Mesendoderm (in vitro differentiated cells): ENCODE results near the gene EFCC1.

Experiments
- DNase-seq: peaks from one replicate; pipeline ENCODE4 v3.0.0; 2013
- H2AK5ac ChIP-seq: 2 replicates; pipeline ENCODE4 v1.6.1; 2013; ENCODE audit warnings: low read length, inconsistent platforms
- H2BK120ac ChIP-seq: 2 replicates; pipeline ENCODE4 v1.6.1; 2013; ENCODE audit warnings: low read depth, mild to moderate bottlenecking, low read length, moderate library complexity, mixed read lengths
- H2BK15ac ChIP-seq: replicated peaks from 2 replicates; pipeline ENCODE4 v1.6.1; 2013; ENCODE audit warnings: low read depth, mild to moderate bottlenecking, moderate library complexity
- H2BK5ac ChIP-seq: 2 replicates; pipeline ENCODE4 v1.6.1; 2013; ENCODE audit warnings: low read length, inconsistent platforms
- H3K18ac ChIP-seq: 2 replicates; pipeline ENCODE4 v1.6.1; 2013; ENCODE audit warnings: mild to moderate bottlenecking, low read length, mixed read lengths
- H3K23ac ChIP-seq: one replicate; pipeline ENCODE4 v1.6.1; 2013; ENCODE audit warnings: low read length
- H3K27ac ChIP-seq: 2 replicates; pipeline ENCODE4 v1.5.1; 2013; ENCODE audit warnings: low read depth, mild to moderate bottlenecking, inconsistent platforms, low read length, moderate library complexity
- H3K27me3 ChIP-seq: 2 replicates; pipeline ENCODE4 v1.6.1; 2013; ENCODE audit warnings: low read length, control low read depth, mild to moderate bottlenecking, inconsistent platforms; ENCODE audit not compliant: insufficient read depth, poor library complexity
- H3K36me3 ChIP-seq: 2 replicates; pipeline ENCODE4 v1.6.1; 2013; ENCODE audit warnings: low read length, inconsistent platforms; ENCODE audit not compliant: control insufficient read depth, insufficient read depth
- H3K4ac ChIP-seq: one replicate; pipeline ENCODE4 v1.6.1; 2013; ENCODE audit warnings: low read depth, mild to moderate bottlenecking, low read length, moderate library complexity
- H3K4me1 ChIP-seq: 2 replicates; pipeline ENCODE4 v1.6.1; 2013; ENCODE audit warnings: low read depth, low read length, inconsistent platforms; ENCODE audit not compliant: control insufficient read depth
- H3K4me2 ChIP-seq: 2 replicates; pipeline ENCODE4 v1.6.1; 2013; ENCODE audit warnings: low read length
- H3K4me3 ChIP-seq: 2 replicates; pipeline ENCODE4 v1.5.1; 2013; ENCODE audit warnings: mild to moderate bottlenecking, low read length
- H3K56ac ChIP-seq: one replicate; pipeline ENCODE4 v1.6.1; 2013; ENCODE audit warnings: low read length
- H3K79me1 ChIP-seq: 2 replicates; pipeline ENCODE4 v1.6.1; 2013; ENCODE audit warnings: low read length, inconsistent platforms
- H3K79me2 ChIP-seq: 2 replicates; pipeline ENCODE4 v1.6.1; 2013; ENCODE audit warnings: mild to moderate bottlenecking, low read length; ENCODE audit not compliant: control insufficient read depth, insufficient read depth
- H3K9ac ChIP-seq: 2 replicates; pipeline ENCODE4 v1.6.1; 2013; ENCODE audit warnings: low read length, inconsistent platforms
- H4K5ac ChIP-seq: one replicate; pipeline ENCODE4 v1.6.1; 2013; ENCODE audit warnings: low read length
- H4K8ac ChIP-seq: one replicate; pipeline ENCODE4 v1.6.1; 2013; ENCODE audit warnings: low read depth, mild to moderate bottlenecking, control low read depth, low read length, moderate library complexity
- WGBS: extraction: QIAGEN DNeasy Blood & Tissue Kit; methylation state at CpG from one replicate; pipeline ENCODE4 v1.1.7; 2013; ENCODE audit warnings: low lambda C conversion rate, missing lambda C conversion rate; ENCODE audit not compliant: insufficient coverage; ENCODE audit errors: extremely low coverage; 5-methylcytosine and 5-hydroxymethylcytosine counted together

The EFCC1 gene

GRCh38 chr3:129006864-129007263 lies 5.8 kb downstream of the EFCC1 start:
- Histone ChIP-seq H3K18ac (no peak overlapping the region), H2AK5ac (no peak overlapping the region), H3K23ac (no peak overlapping the region), H3K56ac (no peak overlapping the region), H3K4me2 (no peak overlapping the region), H3K27me3 (peaks cover 24% of the 10 kb centered on the region), H2BK15ac (no peak overlapping the region), H3K36me3 (no peaks in the 10 kb centered on the region), H4K5ac (no peak overlapping the region), H2BK120ac (no peak overlapping the region), H3K4me1 (no peaks in the 10 kb centered on the region), H3K4ac (no peak overlapping the region), H2BK5ac (no peak overlapping the region), H3K79me1 (no peaks in the 10 kb centered on the region), H3K4me3 (no peak overlapping the region), H4K8ac (no peak overlapping the region), H3K9ac (no peak overlapping the region), H3K27ac (no peak overlapping the region), H3K79me2 (no peaks in the 10 kb centered on the region)
- DNase-seq, result no peak
- WGBS, result no CpG with 5 or more reads among the region's 3 CpGs

- Histone ChIP-seq H3K18ac (no peak overlapping the region), H3K4me1 (no peaks in the 10 kb centered on the region), H2BK120ac (no peak overlapping the region), H3K4ac (no peak overlapping the region), H2BK5ac (no peak overlapping the region), H2AK5ac (no peak overlapping the region), H3K79me1 (no peaks in the 10 kb centered on the region), H4K5ac (no peak overlapping the region), H3K4me3 (no peak overlapping the region), H3K27me3 (peaks cover 15% of the 10 kb centered on the region), H3K36me3 (no peaks in the 10 kb centered on the region), H3K27ac (no peak overlapping the region), H4K8ac (no peak overlapping the region), H3K4me2 (no peak overlapping the region), H3K56ac (no peak overlapping the region), H3K79me2 (no peaks in the 10 kb centered on the region), H3K9ac (no peak overlapping the region), H3K23ac (no peak overlapping the region), H2BK15ac (no peak overlapping the region)
- no peak for DNase-seq
- WGBS, result no CpG with 5 or more reads among the region's 2 CpGs
These were observed 6.7 kb downstream of the EFCC1 start for GRCh38 chr3:129007792-129008191.

- H3K56ac ChIP-seq, result no peak overlapping the region
- no peak overlapping the region for H2BK15ac ChIP-seq
- no CpG with 5 or more reads among the region's 2 CpGs for WGBS
- no peak overlapping the region for H3K4ac ChIP-seq
- H3K27ac ChIP-seq, result no peak overlapping the region
- H2BK120ac ChIP-seq, result no peak overlapping the region
- H4K5ac ChIP-seq, result no peak overlapping the region
- H3K9ac ChIP-seq, result no peak overlapping the region
- no peaks in the 10 kb centered on the region for H3K4me1 ChIP-seq
- H3K4me3 ChIP-seq, result no peak overlapping the region
- H3K23ac ChIP-seq, result no peak overlapping the region
- H3K18ac ChIP-seq, result no peak overlapping the region
- no peak for DNase-seq
- H3K79me2 ChIP-seq, result no peaks in the 10 kb centered on the region
- H3K4me2 ChIP-seq, result no peak overlapping the region
- no peaks in the 10 kb centered on the region for H3K36me3 ChIP-seq
- no peak overlapping the region for H2BK5ac ChIP-seq
- no peaks in the 10 kb centered on the region for H3K79me1 ChIP-seq
- H2AK5ac ChIP-seq, result no peak overlapping the region
- H3K27me3 ChIP-seq, result peaks cover 2% of the 10 kb centered on the region
- no peak overlapping the region for H4K8ac ChIP-seq
These were observed 8.2 kb downstream of the EFCC1 start for GRCh38 chr3:129009266-129009665.

- Histone ChIP-seq H3K79me1 (no peaks in the 10 kb centered on the region), H2AK5ac (no peak overlapping the region), H3K4ac (no peak overlapping the region), H3K18ac (no peak overlapping the region), H4K8ac (no peak overlapping the region), H2BK15ac (no peak overlapping the region), H3K79me2 (no peaks in the 10 kb centered on the region), H2BK120ac (no peak overlapping the region), H2BK5ac (no peak overlapping the region), H3K4me3 (no peak overlapping the region), H3K4me2 (no peak overlapping the region), H3K9ac (no peak overlapping the region), H3K23ac (no peak overlapping the region), H3K27me3 (no peaks in the 10 kb centered on the region), H3K27ac (no peak overlapping the region), H3K36me3 (no peaks in the 10 kb centered on the region), H3K56ac (no peak overlapping the region), H3K4me1 (no peaks in the 10 kb centered on the region), H4K5ac (no peak overlapping the region)
- DNase-seq, result no peak
- WGBS, result no CpG with 5 or more reads among the region's 9 CpGs
These were observed 9.3 kb downstream of the EFCC1 start for GRCh38 chr3:129010310-129010956.

GRCh38 chr3:129013491-129013891 lies 12.4 kb downstream of the EFCC1 start:
- Histone ChIP-seq H3K4me1 (no peaks in the 10 kb centered on the region), H4K5ac (no peak overlapping the region), H3K23ac (no peak overlapping the region), H3K4me2 (no peak overlapping the region), H3K36me3 (no peaks in the 10 kb centered on the region), H2BK5ac (no peak overlapping the region), H3K4ac (no peak overlapping the region), H3K56ac (no peak overlapping the region), H3K18ac (no peak overlapping the region), H3K79me2 (no peaks in the 10 kb centered on the region), H2BK120ac (no peak overlapping the region), H3K4me3 (no peak overlapping the region), H2AK5ac (no peak overlapping the region), H3K27me3 (no peaks in the 10 kb centered on the region), H3K27ac (no peak overlapping the region), H3K9ac (no peak overlapping the region), H4K8ac (no peak overlapping the region), H3K79me1 (no peaks in the 10 kb centered on the region), H2BK15ac (no peak overlapping the region)
- WGBS, result no CpG with 5 or more reads among the region's 3 CpGs
- DNase-seq, result peak; percentile 54

- Histone ChIP-seq H2BK120ac (no peak overlapping the region), H3K4me2 (no peak overlapping the region), H4K5ac (no peak overlapping the region), H3K56ac (no peak overlapping the region), H3K9ac (no peak overlapping the region), H3K79me1 (no peaks in the 10 kb centered on the region), H2BK15ac (no peak overlapping the region), H3K4me3 (no peak overlapping the region), H2BK5ac (no peak overlapping the region), H3K27me3 (no peaks in the 10 kb centered on the region), H3K18ac (no peak overlapping the region), H4K8ac (no peak overlapping the region), H2AK5ac (no peak overlapping the region), H3K36me3 (no peaks in the 10 kb centered on the region), H3K23ac (no peak overlapping the region), H3K4me1 (no peaks in the 10 kb centered on the region), H3K79me2 (no peaks in the 10 kb centered on the region), H3K27ac (no peak overlapping the region), H3K4ac (no peak overlapping the region)
- no peak for DNase-seq
- WGBS, result no CpG with 5 or more reads among the region's 13 CpGs
These were observed 13.0 kb downstream of the EFCC1 start for GRCh38 chr3:129014148-129014547.
